ENCODE data around the gene ANKRD7.
"Not testable (repeated sequence)": the region's sequence is repeated elsewhere in the genome, so short reads cannot be mapped to it uniquely, and the experiment has no call there.

Gene ANKRD7

DNA sequence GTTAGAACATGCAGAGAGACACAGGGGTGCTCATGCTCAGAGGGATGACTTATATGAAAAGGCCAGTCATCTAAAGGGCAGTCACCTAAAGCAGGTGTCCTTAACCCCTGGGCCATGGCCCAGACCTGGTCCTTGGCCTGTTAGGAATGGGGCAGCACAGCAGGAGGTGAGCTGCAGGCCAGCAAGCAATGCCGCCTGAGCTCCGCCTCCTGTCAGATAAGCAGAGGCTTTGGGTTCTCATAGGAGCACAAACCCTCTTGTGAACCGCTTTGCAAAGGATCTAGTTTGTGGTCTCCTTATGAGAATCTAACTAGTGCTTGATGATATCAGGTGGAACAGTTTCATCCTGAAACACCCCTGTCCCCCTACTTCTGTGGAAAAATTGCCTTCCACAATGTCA lies 14.5 kb downstream of the ANKRD7 start:
- DNase-seq (ENCODE audit: low read depth): no peak

DNA sequence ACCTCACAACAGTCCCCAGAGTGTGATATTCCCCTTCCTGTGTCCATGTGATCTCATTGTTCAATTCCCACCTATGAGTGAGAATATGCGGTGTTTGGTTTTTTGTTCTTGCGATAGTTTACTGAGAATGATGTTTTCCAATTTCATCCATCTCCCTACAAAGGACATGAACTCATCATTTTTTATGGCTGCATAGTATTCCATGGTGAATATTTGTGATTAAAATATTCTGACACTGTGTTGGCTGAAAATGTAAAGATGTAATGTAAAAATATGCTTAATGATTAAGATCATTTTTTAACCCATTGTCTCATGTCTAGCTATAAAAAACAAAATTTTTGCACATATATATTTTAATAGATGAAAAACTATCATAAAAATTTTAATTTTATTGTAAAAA lies 15.8 kb downstream of the ANKRD7 start:
- DNase-seq (ENCODE audit: low read depth): not testable (repeated sequence)

DNA sequence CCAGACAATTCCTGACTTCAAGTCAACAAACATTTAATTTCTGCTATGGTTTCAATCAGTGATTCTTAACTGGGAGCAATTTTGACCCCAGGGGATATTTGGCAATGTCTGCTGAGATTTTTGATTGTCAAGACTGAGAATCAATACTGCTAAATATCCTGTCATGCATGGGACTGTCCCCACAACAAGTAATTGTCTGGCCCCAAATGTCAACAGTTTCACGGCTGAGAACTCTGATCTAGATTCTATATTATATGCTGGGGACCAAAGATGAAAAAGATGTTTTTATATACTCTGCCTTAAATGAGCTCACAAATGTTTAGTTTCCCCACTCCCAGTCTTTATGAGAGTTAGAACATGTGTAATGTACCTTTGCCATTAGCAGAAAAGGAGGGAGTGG lies 19.2 kb downstream of the ANKRD7 start:
- DNase-seq (ENCODE audit: low read depth): no peak

DNA sequence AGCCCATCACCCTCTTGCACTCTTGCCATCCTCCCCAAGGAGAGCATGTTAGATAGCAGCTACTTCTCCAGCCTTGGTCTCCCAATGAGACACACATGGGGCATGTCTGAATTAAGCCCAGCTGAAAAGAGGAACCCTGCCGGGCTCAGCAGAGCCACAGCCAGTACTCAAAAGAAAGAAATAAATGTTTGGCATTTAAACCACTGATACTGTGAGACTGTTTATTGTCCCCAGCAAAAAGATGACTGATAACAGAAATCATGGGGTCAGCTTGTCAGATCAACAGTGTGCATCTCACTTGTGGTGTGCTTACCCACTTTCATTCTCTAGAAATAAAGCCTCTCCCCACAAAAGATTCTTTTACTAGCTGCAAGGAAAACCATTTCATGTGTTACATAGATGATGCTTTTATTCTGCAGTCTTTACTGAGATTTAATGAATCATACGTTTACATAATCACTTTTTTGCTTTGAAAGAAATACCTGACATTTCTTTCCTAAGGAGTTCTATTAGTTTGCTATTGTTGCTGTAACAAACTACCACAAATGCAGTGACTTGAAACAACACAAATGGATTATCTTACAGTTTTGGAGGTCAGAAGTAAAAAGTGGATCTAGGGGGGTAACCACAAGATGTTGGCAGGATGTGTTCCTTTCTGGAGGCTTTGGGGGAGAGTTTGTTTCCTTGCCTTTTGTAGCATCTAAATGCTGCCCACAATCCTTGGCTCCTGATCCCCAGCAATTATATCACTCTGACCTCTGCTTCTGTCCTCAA lies 20.9 kb downstream of the ANKRD7 start:
- no peak for DNase-seq (ENCODE audit: low read depth)

DNA sequence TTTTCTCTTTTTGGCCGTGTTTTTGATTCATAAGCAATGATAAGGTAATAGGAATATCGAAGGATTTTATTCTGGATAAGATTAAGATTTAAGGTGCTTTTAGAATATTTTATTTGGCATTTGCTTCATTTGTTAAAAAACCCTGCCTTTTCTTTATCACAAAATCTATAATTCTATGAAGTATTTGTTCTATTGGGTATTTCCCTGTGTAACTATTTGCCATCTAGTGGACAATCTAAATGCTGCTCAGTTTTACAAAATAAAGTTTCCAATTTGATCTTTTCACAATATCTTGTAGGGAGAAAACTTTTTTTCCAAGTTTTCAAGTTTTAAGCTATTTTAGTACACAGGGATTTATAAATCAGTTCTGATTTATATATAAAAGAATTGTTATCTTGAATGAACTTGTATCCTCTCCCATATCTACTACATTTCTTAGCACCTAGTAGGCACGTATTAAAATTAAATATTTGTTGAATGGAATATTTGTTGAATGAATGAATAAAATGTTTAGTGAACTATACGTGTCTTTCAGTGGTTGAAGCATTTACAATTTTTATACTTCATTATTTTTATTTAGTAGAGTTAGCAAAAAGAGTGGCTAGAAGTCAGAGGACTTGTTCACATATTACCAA lies 26.5 kb downstream of the ANKRD7 start:
- no peak for DNase-seq (ENCODE audit: low read depth)

DNA sequence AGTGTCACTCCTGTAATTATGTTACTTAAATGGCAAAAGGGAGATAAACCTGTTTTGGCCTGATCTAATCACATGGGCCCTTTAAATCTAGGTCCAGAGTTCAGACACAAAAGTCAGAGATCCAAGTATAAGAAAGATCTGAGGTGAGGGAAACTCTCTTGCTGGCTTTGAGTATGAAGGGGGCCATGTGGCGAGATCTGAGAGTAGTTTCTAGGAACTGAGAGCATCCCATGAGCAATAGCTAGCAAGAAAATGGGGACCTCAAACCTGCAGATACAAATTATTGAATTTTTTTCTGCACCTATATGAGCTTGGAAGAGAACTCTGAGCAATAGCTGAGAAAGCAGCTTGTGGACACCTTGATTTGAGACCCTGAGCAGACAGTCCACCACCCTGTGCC lies 27.6 kb downstream of the ANKRD7 start:
- no peak for DNase-seq (ENCODE audit: low read depth)

DNA sequence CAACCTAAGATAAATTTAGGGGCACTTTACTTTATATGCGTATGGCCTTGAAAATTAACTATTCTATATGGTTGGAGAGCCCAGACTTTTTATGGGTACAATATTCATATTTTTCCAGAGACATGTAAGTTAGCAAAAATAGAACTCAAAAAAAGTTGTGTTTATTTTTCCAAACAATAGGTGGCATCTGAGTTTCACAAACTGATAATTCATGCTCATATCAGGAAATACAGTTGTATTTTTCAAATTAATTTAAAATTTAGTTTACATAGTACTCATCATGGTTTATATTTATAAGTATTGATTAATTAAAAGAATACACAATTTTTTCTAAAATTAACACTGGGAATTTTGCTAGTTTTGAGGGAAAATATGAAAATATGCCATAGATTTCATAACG lies 34.6 kb downstream of the ANKRD7 start:
- DNase-seq (ENCODE audit: low read depth): no peak

DNA sequence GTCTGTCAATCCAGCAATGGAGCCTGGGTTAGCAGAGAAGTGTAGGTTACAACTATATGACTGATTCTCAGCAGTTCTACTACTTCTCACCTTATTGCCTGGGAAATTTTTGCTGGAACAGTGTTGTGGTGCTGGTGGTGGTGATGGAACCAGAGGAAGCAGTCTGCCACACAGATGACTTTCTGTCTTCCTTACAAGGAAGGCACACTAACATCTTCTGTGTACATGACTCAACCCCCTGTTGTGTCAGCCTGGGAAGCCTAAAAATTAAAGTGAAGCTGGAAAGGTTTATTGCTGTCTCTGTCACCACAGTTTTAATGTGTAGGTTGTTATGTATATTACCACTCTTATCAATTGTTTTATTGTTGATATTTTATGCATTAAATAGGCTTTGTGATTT lies 40.3 kb downstream of the ANKRD7 start:
- DNase-seq (ENCODE audit: low read depth): no peak

DNA sequence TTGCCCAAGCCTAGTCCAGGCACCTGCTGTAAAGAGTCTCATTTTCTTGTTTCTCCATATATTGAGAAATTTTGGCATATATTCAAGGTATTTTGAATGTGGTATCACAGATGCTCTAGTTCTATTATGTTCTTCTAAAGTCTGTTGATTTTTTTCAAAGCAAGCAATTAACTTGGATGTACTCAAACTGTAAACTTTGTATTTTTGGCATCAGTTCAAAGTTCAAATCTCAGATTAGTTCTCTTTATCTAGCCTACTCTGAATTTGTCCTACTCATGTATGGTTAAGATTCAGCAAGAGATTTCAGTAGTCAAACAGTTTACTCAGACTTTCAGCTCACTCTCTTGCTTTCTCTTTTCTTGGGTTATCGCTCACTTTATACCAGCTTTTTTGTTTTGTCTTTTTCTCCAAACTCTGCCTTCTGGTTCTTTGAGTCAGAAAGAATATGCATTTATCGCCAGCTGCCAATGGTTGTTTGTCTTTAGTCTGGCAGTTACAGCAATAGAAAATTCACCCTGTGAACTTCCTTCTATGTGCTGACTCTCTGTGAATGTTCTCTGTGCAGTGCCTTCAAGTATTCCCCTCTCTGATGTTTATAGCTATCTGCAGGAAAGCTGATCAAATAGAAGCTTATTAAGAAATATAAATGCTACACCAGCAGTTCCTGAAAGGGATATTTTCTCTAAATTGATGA lies 56.0 kb downstream of the ANKRD7 start:
- no peak for DNase-seq (ENCODE audit: low read depth)

DNA sequence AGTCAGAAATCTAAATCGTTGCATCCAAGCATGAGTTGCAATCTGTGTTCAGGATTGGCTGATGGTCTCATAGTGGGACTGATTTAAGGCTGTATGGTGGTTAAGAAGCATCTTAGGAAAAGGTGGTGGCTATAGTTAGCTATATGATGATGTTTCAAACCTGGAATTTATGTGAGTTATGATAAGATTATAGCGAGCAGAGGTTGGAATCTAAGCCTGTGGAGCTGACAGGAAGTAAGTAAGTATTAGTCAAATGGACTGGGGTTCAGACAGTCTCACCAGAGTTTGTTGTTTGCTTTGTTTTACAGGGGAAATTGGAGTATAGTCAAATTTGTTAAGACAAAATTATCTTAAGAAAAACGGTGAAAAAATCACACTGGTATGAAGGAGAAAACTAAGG lies 56.7 kb downstream of the ANKRD7 start:
- DNase-seq (ENCODE audit: low read depth): no peak

DNA sequence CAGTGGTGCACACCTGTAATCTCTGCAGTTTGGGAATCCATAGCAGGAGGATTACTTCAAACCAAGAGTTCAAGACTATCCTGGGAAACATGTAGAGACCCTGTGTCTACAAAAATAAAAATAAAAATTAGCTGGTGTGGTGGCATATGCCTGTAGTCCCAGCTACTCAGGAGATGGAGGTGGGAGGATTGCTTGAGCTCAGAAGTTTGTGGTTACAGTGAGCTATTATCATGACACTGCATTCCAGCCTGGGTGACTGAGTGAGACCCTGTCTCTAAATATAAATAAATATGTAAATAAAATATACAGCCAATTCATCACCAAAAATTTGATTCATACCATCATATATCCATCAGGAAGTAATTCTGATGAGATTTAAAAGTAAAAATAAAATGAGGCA lies 60.9 kb downstream of the ANKRD7 start:
- no peak for DNase-seq (ENCODE audit: low read depth)

DNA sequence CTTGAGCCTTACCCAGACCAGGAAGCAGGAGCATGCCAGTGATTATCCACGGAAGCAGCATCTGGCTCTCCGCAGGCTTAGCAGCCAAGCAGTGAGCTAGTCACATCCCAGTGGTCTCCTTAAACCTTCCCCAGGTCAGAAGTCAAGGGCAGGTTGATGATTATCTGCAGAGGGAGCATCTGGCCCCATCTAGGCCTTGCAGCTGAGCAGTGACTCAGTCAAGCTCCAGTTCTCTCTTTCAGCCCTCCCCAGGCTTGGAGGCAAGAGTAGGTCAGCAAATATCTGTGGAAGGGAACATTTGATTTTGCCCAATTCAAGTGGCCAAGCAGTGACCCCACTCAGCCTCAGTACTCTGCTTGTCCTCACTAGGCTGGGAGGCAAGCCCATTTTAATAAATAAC lies 61.6 kb downstream of the ANKRD7 start:
- no peak for DNase-seq (ENCODE audit: low read depth)

DNA sequence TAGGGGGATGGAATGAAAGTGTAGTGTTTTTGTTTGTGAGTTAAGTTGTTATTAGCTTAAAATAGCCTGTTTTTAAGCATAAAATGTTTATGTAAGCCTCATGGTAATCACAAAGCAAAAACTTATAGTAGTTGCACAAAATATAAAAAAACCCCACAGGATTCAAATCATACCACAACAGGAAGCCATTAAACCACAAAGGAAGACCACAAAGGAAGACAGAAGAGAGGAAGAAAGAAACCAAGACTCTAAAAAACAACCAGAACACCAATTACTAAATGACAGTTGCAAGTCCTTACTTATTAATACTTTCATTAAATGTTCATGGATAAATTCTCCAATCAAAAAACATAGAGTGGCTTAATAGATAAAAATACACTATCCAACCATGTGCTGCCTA lies 63.6 kb downstream of the ANKRD7 start:
- no peak for DNase-seq (ENCODE audit: low read depth)

DNA sequence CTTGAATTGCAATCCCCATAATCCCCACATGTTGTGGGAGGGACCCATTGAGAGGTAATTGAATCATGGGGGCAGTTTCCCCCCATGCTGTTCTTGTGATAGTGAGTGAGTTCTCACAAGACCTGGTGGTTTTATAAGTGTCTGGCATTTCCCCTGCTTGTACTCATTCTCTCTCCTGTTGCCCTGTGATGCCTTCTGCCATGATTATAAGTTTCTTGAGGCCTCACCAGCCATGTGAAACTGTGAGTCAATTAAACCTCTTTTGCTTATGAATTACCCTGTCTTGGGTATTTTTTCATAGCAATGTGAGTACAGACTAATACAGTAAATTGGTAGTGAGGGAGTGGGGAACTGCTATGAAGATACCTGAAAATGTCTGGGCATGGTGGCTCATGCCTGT lies 65.0 kb downstream of the ANKRD7 start:
- DNase-seq (ENCODE audit: low read depth): no peak

Measured in activated T-helper 1 cell treated with Interleukin-2 at 50 U/mL for 16 hours (primary cell).